NCI-H2196 treated with DMSO at 0.1 percent for 48 hours (cell line): ENCODE measurements around the gene BHLHE23.

Source experiments
- DNase-seq: peaks from one replicate; lab custom pipeline; 2025; ENCODE audit not compliant: unreplicated experiment; lab: John Stamatoyannopoulos, UW

Gene BHLHE23

GRCh38 chr20:63026582-63027165, 19.9 kb upstream of the BHLHE23 start:
- no peak for DNase-seq

- no peak for DNase-seq
Measured at GRCh38 chr20:63025534-63026331, 19.0 kb upstream of the BHLHE23 start.

DNA sequence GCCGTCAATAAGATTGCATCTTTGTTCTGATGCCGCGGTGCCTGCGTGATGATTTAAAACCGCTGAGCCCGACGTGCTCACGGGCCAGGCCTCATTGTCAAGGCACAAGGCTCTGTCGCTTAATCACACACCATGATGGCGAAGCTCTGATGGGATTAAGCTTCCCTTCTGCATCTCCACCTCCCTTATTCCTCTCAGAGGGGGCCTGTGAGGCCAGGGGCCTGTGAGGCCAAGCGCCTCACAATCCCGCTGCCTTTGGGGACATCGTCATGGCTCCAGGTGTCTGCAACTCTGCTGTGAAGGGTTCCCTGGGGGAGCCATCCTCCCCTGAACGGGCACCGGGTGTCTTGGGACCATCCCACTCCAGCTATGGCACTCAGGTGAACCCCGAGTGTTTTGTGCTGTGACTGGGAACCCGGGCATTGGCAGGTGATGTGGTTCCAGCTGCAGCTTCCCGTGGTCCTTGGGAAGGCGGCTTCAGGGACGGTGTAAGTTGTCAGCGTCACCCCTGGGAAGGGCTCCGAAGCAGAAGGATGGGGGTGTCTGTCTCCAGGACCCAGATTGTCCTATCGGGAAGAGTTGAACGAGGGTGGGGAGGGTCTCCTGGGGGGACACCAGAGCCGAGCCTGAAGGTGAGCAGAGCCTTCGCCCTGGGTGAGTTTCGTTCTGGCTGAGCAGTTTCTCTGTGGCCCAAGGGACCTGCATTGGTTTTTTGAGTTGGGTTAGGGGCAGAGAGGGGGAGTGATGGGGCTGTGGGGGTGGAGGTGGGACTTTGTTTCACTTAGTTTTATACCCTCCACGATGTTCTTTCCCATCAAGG, 18.0 kb upstream of the BHLHE23 start:
- no peak for DNase-seq

DNA sequence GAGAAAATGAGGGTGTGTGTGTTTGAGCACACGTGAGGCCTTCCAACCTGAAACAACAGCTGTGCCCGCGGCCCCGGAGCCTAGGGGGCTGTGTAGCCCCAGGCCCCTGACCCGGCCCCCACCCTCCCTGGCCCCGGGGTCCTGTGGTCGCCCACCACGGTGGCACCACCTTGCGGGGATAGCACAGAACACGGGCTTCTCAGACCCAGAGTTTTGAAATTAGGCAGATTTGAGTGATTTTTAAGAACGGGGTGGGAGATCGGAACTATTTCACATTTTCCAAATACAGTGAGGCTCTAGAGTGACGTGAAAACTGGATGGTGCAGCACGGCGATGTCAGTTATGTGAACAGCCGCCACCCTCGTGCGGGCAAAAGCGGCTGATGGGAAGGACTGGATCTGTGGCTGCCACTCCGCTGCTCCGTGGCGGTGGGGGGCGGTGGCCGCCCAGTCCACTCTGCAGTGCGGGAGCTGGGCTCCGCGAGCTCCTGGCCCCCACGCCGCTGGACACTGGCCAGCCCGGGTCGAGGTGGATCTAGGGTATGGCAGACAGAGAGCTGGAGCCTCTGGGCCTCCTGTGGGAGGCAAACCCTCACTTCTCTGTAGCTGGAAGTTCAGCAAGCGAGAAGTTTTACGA, 17.3 kb upstream of the BHLHE23 start:
- no peak for DNase-seq

DNA sequence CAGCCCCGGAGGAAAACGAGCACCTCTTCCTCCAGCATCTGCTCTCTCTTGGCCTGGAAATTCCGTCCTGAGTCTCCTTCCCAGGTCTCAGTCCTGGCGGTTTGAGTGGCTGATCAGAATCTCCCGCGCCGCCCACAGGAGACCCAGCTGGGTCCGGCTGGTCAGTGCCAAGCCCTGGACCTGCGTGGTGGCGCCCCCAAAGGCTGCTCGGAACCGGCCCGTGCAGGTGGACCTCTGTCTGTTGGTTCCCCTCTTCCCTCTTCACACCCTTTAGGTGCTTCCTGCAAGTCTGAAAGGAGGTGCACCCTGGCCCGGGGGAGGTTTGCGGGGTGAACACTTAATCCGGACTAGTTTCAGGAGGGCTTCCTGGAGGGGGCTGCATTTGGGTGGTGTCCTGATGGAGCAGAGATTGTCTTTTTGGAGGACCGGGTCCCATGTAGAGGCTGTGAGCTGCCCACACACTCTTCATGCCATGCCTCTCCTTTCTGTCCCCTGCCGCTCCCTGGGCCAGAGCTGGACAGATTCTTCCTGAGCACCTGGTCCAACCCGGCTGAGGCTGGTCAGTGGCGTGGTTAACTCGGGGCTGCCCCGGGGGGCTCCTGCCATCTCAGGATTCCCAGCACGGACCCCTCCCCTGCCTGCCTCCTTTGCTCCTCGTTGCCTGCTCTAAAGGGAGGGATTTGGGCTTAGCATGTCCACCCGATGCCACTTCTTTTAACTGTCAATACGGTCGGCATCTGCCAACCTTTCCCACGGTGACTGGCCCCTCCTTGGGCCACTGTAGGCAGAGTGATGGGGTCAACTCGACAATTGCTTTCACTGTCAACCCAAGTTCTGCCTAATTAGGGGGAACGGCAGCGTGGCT, 16.5 kb upstream of the BHLHE23 start:
- no peak for DNase-seq

- DNase-seq: no peak
Measured at GRCh38 chr20:63022501-63022900, 15.7 kb upstream of the BHLHE23 start.

DNA sequence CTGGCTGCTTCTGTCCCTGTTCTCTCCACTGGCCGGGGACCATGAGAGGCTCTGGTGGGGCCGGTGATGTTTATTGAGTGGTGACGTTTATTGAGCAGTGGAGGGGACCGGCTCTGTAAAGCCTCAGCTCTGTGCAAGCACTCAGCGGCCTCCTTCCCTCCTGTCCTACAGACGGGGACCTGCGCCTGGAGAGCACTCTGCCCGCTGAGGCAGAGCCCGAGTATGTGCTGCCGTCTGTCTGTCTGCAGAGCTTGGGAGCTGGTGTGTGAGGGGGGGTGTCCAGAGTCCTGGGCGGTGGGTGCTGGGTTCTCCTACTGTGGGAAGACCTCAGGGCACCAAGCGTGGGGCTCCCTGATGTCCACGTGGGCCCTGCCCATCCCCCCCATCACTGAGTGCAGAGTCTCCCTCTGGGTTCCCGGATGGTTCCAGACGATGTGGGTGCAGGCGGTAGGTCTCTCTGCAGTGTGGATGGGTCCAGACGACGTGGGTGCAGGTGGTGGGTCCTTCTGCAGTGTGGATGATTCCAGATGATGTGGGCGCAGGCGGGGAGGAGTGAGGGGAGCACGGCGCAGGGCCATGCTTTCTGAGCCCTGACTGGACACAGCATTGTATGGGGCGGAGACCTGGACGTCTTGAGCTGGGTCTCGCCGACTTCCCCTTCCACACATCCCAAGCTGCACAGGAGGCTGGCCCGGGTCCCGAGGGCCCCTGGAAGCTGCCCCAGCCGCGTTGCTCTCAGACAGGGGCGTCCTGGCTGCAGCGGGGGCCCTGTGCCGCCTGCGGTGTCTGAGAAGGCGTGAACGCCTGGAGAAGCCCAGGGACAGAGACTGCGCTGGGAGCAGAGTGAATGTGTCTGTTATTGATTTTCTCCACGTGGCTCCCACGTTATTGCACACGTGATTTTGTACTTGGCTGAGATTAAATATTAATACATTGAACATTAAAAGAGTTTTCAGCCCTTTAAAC, 14.9 kb upstream of the BHLHE23 start:
- no peak for DNase-seq

- DNase-seq: no peak
Measured at GRCh38 chr20:63020681-63021080, 13.9 kb upstream of the BHLHE23 start.

DNA sequence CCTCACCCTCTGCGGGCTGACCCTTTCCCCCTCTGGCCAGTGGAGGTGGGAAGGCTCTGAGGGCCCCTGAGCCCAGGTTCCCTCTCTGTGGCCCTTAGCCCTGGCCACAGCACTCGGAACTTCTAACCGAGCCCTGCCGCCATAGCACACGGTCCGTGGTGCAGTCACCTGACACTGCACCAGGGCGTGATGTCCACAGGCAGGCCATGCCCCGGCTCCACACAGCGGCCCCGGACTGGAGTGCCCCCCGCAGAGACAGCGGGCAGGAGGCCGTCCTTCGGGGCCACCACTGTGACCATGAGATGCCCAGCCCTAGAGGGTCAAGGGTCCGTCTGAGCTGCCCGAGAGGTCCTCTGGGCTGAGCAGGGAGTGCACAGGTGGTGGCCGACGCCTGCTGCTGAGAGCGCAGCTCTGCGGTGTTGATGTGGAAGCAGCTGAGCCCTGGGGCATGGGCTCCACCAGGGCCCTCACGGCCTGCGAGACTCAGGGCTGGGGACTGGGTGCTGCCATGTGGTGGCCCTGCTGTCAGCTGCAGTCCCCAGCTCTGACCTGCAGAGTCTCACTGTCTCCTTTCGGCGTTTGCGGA, 11.2 kb upstream of the BHLHE23 start:
- DNase-seq: no peak

- DNase-seq: no peak
Measured at GRCh38 chr20:63017076-63017825, 10.5 kb upstream of the BHLHE23 start.

DNA sequence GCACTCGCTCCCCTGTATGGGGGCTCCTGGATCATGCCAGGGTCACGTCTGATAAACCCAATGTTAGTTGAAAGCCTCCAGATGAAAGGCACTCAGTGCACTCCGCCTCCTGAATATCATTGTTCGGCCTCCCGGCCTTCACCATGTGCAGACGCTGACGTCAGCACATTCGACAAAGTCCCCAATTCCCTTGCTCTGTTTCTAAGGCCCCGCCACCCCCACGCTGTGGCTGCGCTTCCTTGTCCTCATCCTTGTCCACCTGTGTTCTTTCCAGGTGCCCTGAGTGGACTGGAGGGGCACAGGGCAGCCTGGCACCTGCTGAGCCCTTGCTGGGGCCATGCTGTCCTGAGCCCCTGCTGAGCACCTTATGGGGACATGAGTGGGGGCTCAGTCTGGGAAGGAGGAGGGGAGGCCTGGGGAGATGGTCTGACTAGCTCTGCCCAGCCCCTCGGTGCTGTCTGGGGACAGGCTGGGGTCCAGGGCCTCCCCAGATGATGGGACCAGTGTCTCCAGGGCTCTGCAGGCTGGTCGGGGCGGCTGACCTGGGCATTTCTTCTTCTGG, 9.8 kb upstream of the BHLHE23 start:
- DNase-seq: no peak

DNA sequence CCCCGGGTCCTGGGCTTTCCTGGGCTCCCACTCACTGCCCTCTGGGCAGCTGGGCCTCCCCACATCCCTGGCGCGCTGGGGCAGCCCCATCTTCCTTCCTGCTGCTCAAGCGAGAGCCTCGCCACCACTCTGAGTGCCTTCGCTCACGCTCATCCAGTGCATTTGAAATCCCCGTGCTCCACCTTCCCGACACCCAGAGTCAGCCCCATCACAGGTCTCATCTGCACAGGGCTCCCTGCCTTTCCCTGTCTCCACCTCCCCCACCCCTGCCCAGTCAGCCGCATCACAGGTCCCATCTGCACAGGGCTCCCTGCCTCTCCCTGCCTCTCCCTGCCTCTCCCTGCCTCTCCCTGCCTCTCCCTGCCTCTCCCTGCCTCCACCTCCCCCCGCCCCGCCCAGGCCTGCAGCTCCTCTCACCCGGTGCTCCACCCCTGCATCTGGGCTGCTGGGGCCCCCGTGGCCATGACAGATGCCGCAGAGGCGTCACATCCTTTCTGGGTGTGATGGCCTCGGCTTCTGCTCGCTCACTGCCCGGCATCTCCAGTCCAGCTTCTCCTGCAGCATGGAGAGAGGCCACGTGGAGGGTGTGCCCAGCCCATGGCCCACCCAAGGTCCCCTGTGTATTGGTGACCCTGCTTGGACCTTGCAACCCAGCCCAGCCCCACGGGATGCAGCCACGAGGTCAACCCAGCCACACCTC, 9.0 kb upstream of the BHLHE23 start:
- no peak for DNase-seq

- no peak for DNase-seq
Measured at GRCh38 chr20:63015147-63015661, 8.4 kb upstream of the BHLHE23 start.

DNA sequence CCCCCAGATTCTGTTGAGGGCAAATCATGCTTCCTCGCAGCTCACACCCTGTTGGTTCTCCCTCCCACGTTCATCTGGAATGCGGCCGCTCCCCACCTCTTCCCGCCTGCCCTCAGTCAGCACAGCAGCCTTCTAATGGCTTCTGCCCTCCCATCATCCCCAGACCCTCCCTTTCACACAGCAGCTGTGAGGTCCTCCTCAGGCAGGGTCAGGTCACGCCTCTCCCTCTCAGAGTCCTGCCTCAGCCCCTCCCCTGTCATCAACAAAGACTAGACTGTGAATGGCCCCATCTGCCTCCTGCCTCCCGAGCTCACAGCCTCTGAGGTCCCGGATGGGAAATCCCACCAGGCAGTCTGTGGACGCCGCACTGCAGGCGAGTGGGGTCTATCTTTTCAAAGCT, 7.9 kb upstream of the BHLHE23 start:
- no peak for DNase-seq

DNA sequence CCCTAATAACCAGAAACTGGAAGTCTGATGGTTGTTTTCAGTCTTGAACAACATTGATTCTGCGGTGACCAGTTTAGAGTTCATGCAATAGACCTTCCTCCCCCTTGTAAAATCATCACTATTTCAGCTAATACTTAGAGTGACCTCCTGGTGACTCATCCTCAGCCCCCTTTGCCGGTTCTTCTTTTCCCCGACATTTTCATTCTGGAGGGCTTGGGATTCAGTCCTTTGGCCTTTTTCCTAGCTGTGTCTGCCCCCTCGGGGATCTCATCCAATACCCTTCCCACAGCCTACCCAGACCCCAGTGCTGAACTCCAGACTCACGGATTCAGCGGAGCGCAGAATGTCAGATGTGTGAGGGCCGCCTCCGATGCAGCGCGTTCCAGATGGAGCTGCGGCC, 7.5 kb upstream of the BHLHE23 start:
- no peak for DNase-seq

- DNase-seq: no peak
Measured at GRCh38 chr20:63013207-63013606, 6.4 kb upstream of the BHLHE23 start.

DNA sequence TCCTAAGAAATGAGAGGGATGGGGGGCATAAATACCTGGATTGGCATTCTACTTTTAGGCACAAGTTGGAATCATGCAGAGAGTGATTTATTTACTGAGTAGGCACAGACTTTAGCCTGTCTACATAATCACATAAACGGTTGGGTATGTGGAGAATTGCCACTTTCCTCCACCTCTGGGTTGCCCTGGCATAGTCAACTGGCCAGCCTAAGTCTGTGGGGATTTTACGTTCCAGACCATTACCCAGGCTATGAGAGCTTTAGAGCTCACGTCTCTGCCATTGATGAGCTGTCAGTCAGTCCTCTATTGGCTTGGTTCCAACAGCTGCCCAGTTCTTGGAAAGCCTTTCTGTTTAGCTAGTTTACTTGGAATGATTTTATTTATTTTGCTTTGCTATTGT, 5.0 kb upstream of the BHLHE23 start:
- DNase-seq: no peak
